Stimulated activated effector memory CD8-positive, alpha-beta T cell treated with anti-CD3 and anti-CD28 coated beads, Interleukin-12 subunit alpha, Interleukin-12 subunit beta, amount 100 ng/mL, for 72 hours (primary cell): ENCODE data around the gene ARHGAP10.

Experiments used
- ATAC-seq: fragments of 150-1000 bp; cut with Tn5 transposase; 2 replicates; pipeline ENCODE4 v1.10.0; 2021
- DNase-seq, 2 donors: peaks; one replicate each; pipeline ENCODE4 v3.0.0; 2021 to 2022; ENCODE audit warnings: low spot score in 2 of 2
- H3K27ac Mint-ChIP-seq: one replicate; pipeline ENCODE4 v1.8.0; 2022; ENCODE audit warnings: mild to moderate bottlenecking, mixed read lengths
- H3K36me3 Mint-ChIP-seq: one replicate; pipeline ENCODE4 v1.8.0; 2022; ENCODE audit warnings: mild to moderate bottlenecking, mixed read lengths
- H3K4me1 Mint-ChIP-seq: one replicate; pipeline ENCODE4 v1.8.0; 2022; ENCODE audit warnings: mixed read lengths
- H3K4me3 Mint-ChIP-seq: one replicate; pipeline ENCODE4 v1.8.0; 2022; ENCODE audit warnings: mild to moderate bottlenecking, mixed read lengths
- H3K9me3 Mint-ChIP-seq: one replicate; pipeline ENCODE4 v1.8.0; 2022; ENCODE audit warnings: mixed read lengths

ARHGAP10 gene

DNA sequence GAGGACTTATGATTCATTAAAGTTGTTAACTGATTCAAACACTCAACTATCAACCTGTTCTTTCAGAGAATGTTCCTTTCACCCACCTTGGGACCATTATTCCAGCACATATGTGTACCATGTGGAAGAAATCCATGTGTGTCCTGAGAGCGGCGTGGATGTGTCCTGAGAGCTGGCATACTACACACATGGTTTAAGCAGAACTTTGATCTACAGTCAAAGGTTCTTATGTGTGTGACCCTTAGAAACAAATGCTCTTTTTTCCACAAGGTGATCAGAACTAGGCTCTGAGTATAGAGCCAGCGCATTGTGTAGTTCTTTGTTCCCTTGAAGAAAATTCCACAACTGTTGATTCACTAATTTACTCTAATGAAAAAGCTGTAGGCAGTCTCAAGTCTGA, 378.3 kb downstream of the ARHGAP10 start:
- H3K36me3 Mint-ChIP-seq: peaks cover 6% of the 10 kb centered on the region
- H3K4me3 Mint-ChIP-seq: no peak overlapping the region
- H3K9me3 Mint-ChIP-seq: no peaks in the 10 kb centered on the region
- H3K27ac Mint-ChIP-seq: no peak overlapping the region
- ATAC-seq: no peak
- peaks cover 6% of the 10 kb centered on the region for H3K4me1 Mint-ChIP-seq
- DNase-seq: no peak

- peaks cover 6% of the 10 kb centered on the region for H3K36me3 Mint-ChIP-seq
- no peak overlapping the region for H3K27ac Mint-ChIP-seq
- peaks cover under 1% of the 10 kb centered on the region for H3K4me1 Mint-ChIP-seq
- no peak overlapping the region for H3K4me3 Mint-ChIP-seq
- no peak for DNase-seq
- ATAC-seq: peak; percentile 44
- no peaks in the 10 kb centered on the region for H3K9me3 Mint-ChIP-seq
Measured at GRCh38 chr4:148112231-148112982, 380.5 kb downstream of the ARHGAP10 start.

DNA sequence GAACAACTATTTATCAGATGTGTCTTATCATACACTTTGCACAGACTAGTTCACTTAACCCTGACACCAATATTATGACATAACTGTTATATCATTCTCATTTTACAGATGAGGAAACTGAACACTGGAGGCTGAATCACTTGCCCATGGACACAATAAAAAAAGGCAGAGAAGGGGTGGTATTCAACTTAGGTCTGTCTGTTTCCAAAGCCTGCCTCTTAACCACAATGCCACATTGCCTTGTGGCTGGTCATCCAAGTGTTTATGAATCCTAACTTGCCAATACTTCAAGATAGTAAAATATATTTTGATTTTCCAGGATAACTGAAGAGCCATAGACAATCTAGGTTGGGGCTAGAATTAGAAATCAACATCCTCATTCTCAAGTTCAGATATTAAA, 382.5 kb downstream of the ARHGAP10 start:
- H3K9me3 Mint-ChIP-seq: no peaks in the 10 kb centered on the region
- no peak for ATAC-seq
- no peak overlapping the region for H3K4me3 Mint-ChIP-seq
- peaks cover 19% of the 10 kb centered on the region for H3K4me1 Mint-ChIP-seq
- DNase-seq: no peak
- H3K36me3 Mint-ChIP-seq: peaks cover 6% of the 10 kb centered on the region
- no peak overlapping the region for H3K27ac Mint-ChIP-seq

GRCh38 chr4:148116264-148116663, 384.4 kb downstream of the ARHGAP10 start:
- DNase-seq: no peak
- ATAC-seq: no peak
- Mint-ChIP-seq H3K9me3 (no peaks in the 10 kb centered on the region), H3K27ac (no peak overlapping the region), H3K4me3 (no peak overlapping the region), H3K36me3 (peaks cover 6% of the 10 kb centered on the region), H3K4me1 (peaks cover 19% of the 10 kb centered on the region)

GRCh38 chr4:148116969-148117368, 385.1 kb downstream of the ARHGAP10 start:
- H3K9me3 Mint-ChIP-seq: no peaks in the 10 kb centered on the region

DNA sequence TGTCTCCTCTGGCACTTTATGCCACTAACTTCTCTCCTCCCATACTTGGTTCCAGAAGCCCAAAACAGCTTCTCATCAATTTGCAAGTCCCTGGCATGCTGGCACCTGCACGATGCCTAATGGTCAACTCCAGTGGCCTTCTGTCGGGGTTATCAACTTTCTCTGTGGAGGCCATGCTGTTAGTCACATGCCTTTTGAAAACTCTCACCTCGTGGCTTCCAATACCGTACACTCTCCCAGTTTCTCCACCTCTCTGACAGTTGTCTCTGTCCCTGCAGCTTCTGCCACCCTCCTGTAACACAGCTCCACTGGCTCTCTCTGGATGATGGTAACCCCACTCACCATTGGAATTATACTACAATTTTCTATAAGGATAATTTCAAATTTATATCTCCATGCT, 386.3 kb downstream of the ARHGAP10 start:
- no peak overlapping the region for H3K4me3 Mint-ChIP-seq
- no peaks in the 10 kb centered on the region for H3K36me3 Mint-ChIP-seq
- H3K27ac Mint-ChIP-seq: no peak overlapping the region
- peaks cover 19% of the 10 kb centered on the region for H3K4me1 Mint-ChIP-seq
- no peak for DNase-seq
- no peak for ATAC-seq
- H3K9me3 Mint-ChIP-seq: peaks cover 5% of the 10 kb centered on the region

More at GRCh38 chr4:148116969-148117368, 385.1 kb downstream of the ARHGAP10 start:
- no peaks in the 10 kb centered on the region for H3K36me3 Mint-ChIP-seq
- H3K4me3 Mint-ChIP-seq: no peak overlapping the region
- DNase-seq (no peak), ATAC-seq (no peak)
- peak overlapping the region; percentile 44 for H3K27ac Mint-ChIP-seq
- H3K4me1 Mint-ChIP-seq: peaks cover 19% of the 10 kb centered on the region

DNA sequence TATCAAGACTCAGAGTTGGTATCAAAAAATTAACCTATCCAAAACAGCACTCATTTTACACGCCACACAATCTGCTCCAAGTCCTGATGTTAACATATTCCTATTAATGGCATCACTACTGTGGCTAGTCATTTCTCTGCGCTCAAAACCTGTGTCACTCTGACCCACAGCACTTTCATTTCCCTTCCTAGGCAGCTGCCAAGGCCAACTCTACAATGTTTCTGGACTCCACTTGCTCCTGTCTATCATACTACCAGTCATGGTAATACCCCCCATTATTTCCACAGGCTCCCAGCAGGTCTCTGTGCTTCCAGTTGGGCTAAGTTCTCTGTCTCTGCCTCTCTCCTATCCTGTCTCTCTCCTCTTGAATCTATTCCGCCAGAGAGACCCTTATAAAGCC, 386.7 kb downstream of the ARHGAP10 start:
- ATAC-seq (no peak), DNase-seq (no peak)
- Mint-ChIP-seq H3K27ac (no peak overlapping the region), H3K4me3 (no peak overlapping the region), H3K4me1 (peaks cover 19% of the 10 kb centered on the region), H3K36me3 (no peaks in the 10 kb centered on the region), H3K9me3 (peaks cover 10% of the 10 kb centered on the region)

GRCh38 chr4:148120216-148120615, 388.3 kb downstream of the ARHGAP10 start:
- Mint-ChIP-seq H3K4me3 (no peak overlapping the region), H3K36me3 (no peaks in the 10 kb centered on the region), H3K9me3 (peaks cover 16% of the 10 kb centered on the region), H3K27ac (no peak overlapping the region), H3K4me1 (peaks cover 19% of the 10 kb centered on the region)
- ATAC-seq (no peak), DNase-seq (no peak)
